ENCODE measurements around the gene PSMA6. TPM values are rescaled to one million over a fixed set of nuclear protein-coding genes. Genes with fewer than 3 reads are reported as not detected.

Gene PSMA6
- total RNA-seq = 100 to 1,000 TPM; 158 to 180 (median 170) TPM

GRCh38 chr14:35292051-35292769 lies at the start of gene PSMA6:
TSS of gene PSMA6 (plus strand) at chr14:35292382. CDS start at chr14:35292477, 95 bp downstream.
- ATAC-seq (ENCODE audit: low FRiP score) = peak; percentile 96
- no peak for TF ChIP-seq CTCF (IDR thresholded peaks at IDR 0.05)
- peak; percentile 95 for DNase-seq (ENCODE audit: low spot score)

- DNase-seq (ENCODE audit: low spot score) = no peak
- no peak for ATAC-seq (ENCODE audit: low FRiP score)
- no peak for TF ChIP-seq CTCF (IDR thresholded peaks at IDR 0.05)
Observed at GRCh38 chr14:35242599-35243311, 49.4 kb upstream of the PSMA6 start.

GRCh38 chr14:35243956-35244355 lies 48.2 kb upstream of the PSMA6 start:
- TF ChIP-seq CTCF (IDR thresholded peaks at IDR 0.05) = no peak
- ATAC-seq (ENCODE audit: low FRiP score) = no peak
- no peak for DNase-seq (ENCODE audit: low spot score)

DNA sequence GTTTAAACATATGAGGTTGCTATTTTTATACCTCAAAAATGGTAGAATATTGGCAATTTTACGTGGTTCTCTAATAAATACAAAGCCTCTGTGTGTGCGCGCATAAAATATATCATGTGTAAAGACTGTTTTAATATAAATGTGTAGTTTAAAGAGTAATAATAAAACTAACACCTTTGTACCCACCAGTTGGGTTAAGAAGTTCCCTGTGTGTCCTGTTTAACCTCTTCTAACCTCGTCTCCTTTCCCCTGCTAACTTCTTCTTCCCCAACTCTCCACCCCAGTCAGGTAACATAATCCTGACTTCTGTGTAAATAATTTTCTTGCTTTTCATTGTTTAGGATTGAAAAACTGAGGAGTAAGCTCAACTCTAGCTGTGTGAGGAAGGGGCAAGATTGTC lies 47.6 kb upstream of the PSMA6 start:
- ATAC-seq (ENCODE audit: low FRiP score) = no peak
- no peak for DNase-seq (ENCODE audit: low spot score)
- TF ChIP-seq CTCF (IDR thresholded peaks at IDR 0.05) = no peak

- no peak for TF ChIP-seq CTCF (IDR thresholded peaks at IDR 0.05)
- DNase-seq (ENCODE audit: low spot score) (no peak), ATAC-seq (ENCODE audit: low FRiP score) (no peak)
Observed at GRCh38 chr14:35245051-35245450, 47.1 kb upstream of the PSMA6 start.

DNA sequence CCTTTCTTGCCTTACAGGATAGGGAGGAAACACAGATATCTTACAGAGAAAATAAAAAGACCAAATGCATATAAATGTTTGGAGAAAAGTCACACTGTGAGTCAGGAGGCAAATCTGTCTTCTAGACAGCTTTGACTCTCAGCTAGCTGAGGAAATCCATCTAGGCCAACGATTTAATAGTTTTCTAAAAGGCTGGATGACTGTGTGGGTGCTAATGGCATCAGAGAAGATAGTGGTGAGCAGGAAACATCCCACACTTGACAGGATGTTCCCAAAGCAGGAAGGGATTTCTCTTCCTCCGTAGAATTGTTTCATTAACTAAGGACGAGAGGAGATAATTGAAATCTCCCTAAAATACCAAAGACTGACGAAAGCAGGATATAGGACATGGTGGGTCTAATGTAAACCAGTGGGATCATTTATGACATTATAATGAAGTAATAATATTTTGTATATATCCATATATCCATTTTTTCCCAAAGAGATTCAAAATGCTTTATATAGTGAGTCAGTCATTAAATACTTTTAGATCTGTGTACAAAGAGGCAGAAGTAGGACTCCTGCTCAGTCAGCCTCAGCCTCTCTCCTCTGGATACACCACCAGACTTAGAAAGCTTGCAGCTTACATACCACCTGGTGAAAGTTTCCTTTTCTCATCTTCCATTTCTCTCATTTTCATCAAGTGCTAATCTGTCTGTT lies 44.3 kb upstream of the PSMA6 start:
- TF ChIP-seq CTCF (IDR thresholded peaks at IDR 0.05) = no peak
- peak; percentile 94 for ATAC-seq (ENCODE audit: low FRiP score)
- no peak for DNase-seq (ENCODE audit: low spot score)

Data from omental fat pad (tissue), 4 donors.